Large intestine (tissue), 3 donors: ENCODE measurements around the gene RNF214. TPM values are rescaled to one million over a fixed set of nuclear protein-coding genes. Genes with fewer than 3 reads are reported as not detected.
"Not testable (repeated sequence)": the region's sequence is repeated elsewhere in the genome, so short reads cannot be mapped to it uniquely, and the experiment has no call there.

Source experiments
- DNase-seq, 2 donors: peaks; one replicate each; pipeline versions ENCODE4 v3.0.0 to v3.0.0-alpha.2; 2013
- H3K27ac ChIP-seq: one replicate; pipeline ENCODE4 v1.5.1; 2013; ENCODE audit warnings: low read length
- H3K27me3 ChIP-seq: 2 replicates; pipeline ENCODE4 v1.6.1; 2013; ENCODE audit warnings: low read length; ENCODE audit not compliant: control insufficient read depth, insufficient read depth
- H3K36me3 ChIP-seq: 2 replicates; pipeline ENCODE4 v1.6.1; 2013; ENCODE audit warnings: low read length; ENCODE audit not compliant: control insufficient read depth, insufficient read depth
- H3K4me1 ChIP-seq: one replicate; pipeline ENCODE4 v1.6.1; 2013; ENCODE audit warnings: low read length; ENCODE audit not compliant: control insufficient read depth, insufficient read depth
- H3K4me3 ChIP-seq: one replicate; pipeline ENCODE4 v1.5.1; 2013; ENCODE audit warnings: low read length
- H3K9me3 ChIP-seq: one replicate; pipeline ENCODE4 v1.6.1; 2013; ENCODE audit warnings: mild to moderate bottlenecking, low read depth, low read length, moderate library complexity; ENCODE audit not compliant: control insufficient read depth
- WGBS: methylation state at CpG from one replicate; pipeline ENCODE4 v1.1.5; 2013; ENCODE audit warnings: low lambda C conversion rate; ENCODE audit not compliant: insufficient coverage; 5-methylcytosine and 5-hydroxymethylcytosine counted together
- polyA plus RNA-seq: library from polyadenylated mRNA; unstranded; fragments of 120-200 nt; gene quantifications from one replicate; pipeline ENCODE4 v1.2.1, GENCODE V29; 2013

Gene RNF214
- polyA plus RNA-seq, 1 donor, result 20.2 TPM

DNA sequence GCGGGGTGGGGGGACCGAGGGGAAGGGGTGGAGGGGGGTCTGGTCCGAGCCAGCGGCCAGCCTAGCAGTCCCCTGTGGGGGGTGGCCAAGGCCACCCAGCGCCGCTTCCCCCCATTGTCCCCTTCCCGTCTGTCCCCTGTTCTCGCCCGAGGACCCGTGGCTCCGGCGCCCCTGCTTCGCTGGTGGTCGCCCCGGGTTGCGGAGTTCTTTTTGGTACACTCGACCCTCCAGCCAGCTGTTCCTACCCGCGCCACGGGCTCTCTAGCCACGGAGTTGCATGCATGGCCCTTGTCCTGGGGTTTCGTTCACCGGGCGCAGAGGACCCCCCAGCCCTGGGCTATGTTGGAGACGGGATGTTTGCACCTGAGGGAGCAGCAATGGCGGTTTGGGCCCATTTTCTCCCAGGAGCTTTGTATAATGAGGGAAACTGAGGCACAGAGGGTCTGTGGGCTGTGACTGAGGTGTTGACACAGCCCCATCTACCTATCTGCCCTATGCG, 489 bp downstream of the RNF214 start:
- WGBS, result no CpG with 5 or more reads among the region's 27 CpGs
- Histone ChIP-seq H3K9me3 (no peaks in the 10 kb centered on the region), H3K27me3 (no peaks in the 10 kb centered on the region), H3K36me3 (peaks cover 21% of the 10 kb centered on the region), H3K4me1 (peaks cover 8% of the 10 kb centered on the region), H3K4me3 (peak overlapping the region; percentile 87), H3K27ac (peak overlapping the region; percentile 26)
- DNase-seq, result peak in 1 of 2 donors; percentile 27

DNA sequence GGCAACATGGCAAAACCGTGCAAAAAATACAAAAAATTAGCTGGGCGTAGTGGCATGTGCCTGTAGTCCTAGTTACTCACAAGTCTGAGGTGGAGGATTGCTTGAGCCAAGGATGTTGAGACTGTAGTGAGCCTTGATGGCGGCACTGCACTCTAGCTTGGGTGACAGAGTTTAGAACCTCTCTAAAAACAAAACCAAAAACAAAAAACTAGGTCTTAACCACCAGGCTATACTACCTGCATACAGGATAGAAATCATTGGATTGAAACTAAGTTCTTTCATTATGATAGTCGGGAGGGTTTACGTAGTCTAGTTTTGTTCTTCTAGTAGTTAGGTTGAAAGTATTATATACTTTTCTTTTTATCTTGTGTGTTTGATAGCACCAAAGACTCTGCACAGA, 5.8 kb downstream of the RNF214 start:
- WGBS, result no CpG with 5 or more reads among the region's 5 CpGs
- no peaks in the 10 kb centered on the region for H3K27me3 ChIP-seq
- no peaks in the 10 kb centered on the region for H3K4me1 ChIP-seq
- H3K36me3 ChIP-seq, result peaks cover 23% of the 10 kb centered on the region
- H3K9me3 ChIP-seq, result no peaks in the 10 kb centered on the region
- DNase-seq, result no peak
- H3K27ac ChIP-seq, result no peak overlapping the region
- H3K4me3 ChIP-seq, result no peak overlapping the region

GRCh38 chr11:117239295-117239694, 6.8 kb downstream of the RNF214 start:
- Histone ChIP-seq H3K4me3 (no peak overlapping the region), H3K9me3 (no peaks in the 10 kb centered on the region), H3K36me3 (peaks cover 32% of the 10 kb centered on the region), H3K4me1 (no peaks in the 10 kb centered on the region), H3K27ac (no peak overlapping the region), H3K27me3 (no peaks in the 10 kb centered on the region)
- DNase-seq, result no peak
- no CpG with 5 or more reads among the region's 6 CpGs for WGBS

GRCh38 chr11:117248341-117248740, 15.9 kb downstream of the RNF214 start:
- H3K36me3 ChIP-seq, result peaks cover 55% of the 10 kb centered on the region
- 100% methylated on average over 2 of the region's 4 CpGs for WGBS

DNA sequence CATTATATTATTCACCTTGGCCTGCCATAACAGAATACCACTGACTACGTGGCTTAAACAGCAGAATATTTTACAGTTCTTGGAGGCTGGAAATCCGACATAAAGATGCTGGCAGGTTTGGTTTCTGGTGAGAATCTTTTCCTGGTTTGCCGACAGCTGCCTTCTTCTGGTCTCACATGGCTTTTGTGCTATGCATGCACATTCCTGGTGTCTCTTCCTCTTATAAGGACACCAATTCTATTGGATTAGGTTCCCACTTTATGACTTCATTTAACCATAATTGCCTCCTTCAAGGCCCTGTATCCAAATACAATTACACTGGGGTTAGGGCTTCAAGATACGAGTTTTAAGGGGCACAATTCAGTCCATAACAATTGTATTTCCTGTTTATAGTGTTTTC, 17.1 kb downstream of the RNF214 start:
- no peak overlapping the region for H3K4me3 ChIP-seq
- H3K36me3 ChIP-seq, result peaks cover 53% of the 10 kb centered on the region
- no CpG with 5 or more reads among the region's 4 CpGs for WGBS
- no peaks in the 10 kb centered on the region for H3K9me3 ChIP-seq
- no peak for DNase-seq
- H3K27me3 ChIP-seq, result no peaks in the 10 kb centered on the region
- H3K4me1 ChIP-seq, result no peaks in the 10 kb centered on the region
- H3K27ac ChIP-seq, result no peak overlapping the region

More at GRCh38 chr11:117248341-117248740, 15.9 kb downstream of the RNF214 start:
- no peak for DNase-seq
- Histone ChIP-seq H3K4me3 (no peak overlapping the region), H3K4me1 (no peaks in the 10 kb centered on the region), H3K27ac (no peak overlapping the region), H3K27me3 (no peaks in the 10 kb centered on the region), H3K9me3 (no peaks in the 10 kb centered on the region)

GRCh38 chr11:117251506-117251905, 19.0 kb downstream of the RNF214 start:
- Histone ChIP-seq H3K27me3 (no peaks in the 10 kb centered on the region), H3K9me3 (no peaks in the 10 kb centered on the region), H3K27ac (no peak overlapping the region), H3K4me1 (no peaks in the 10 kb centered on the region), H3K36me3 (peaks cover 45% of the 10 kb centered on the region), H3K4me3 (no peak overlapping the region)
- no peak for DNase-seq
- WGBS, result 79% methylated on average over 3 of the region's 10 CpGs

GRCh38 chr11:117255966-117256365, 23.5 kb downstream of the RNF214 start:
- WGBS, result 100% methylated on average over 1 of the region's 3 CpGs
- H3K4me1 ChIP-seq, result no peaks in the 10 kb centered on the region

GRCh38 chr11:117256573-117256972, 24.1 kb downstream of the RNF214 start:
- Histone ChIP-seq H3K27me3 (no peaks in the 10 kb centered on the region), H3K36me3 (peaks cover 30% of the 10 kb centered on the region), H3K9me3 (no peaks in the 10 kb centered on the region), H3K27ac (no peak overlapping the region), H3K4me3 (no peak overlapping the region), H3K4me1 (no peaks in the 10 kb centered on the region)
- no peak for DNase-seq
- no CpG with 5 or more reads among the region's 2 CpGs for WGBS

More at GRCh38 chr11:117255966-117256365, 23.5 kb downstream of the RNF214 start:
- H3K27me3 ChIP-seq, result no peaks in the 10 kb centered on the region
- H3K4me3 ChIP-seq, result no peak overlapping the region
- H3K9me3 ChIP-seq, result no peaks in the 10 kb centered on the region
- no peak overlapping the region for H3K27ac ChIP-seq
- no peak for DNase-seq
- peaks cover 30% of the 10 kb centered on the region for H3K36me3 ChIP-seq

DNA sequence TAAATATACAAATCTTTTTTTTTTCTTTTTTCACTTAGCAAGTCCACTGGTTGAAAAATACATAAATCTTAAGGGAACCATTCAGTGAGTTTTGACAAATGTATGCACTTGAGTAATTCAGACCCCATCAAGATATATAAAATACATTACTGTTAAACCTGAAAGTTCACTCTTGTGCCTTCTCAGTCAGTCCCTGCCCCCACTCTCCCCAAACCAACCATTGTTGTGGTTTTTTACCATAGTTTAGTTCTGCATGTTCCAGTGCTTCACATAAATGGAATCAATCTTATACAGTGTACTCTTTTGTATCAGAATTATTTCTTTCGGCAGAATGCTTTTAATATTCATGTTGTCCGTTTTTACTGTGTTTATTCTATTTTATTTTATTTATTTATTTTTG, 26.1 kb downstream of the RNF214 start:
- Histone ChIP-seq H3K9me3 (no peaks in the 10 kb centered on the region), H3K4me1 (no peaks in the 10 kb centered on the region), H3K36me3 (peaks cover 25% of the 10 kb centered on the region), H3K4me3 (no peak overlapping the region), H3K27me3 (no peaks in the 10 kb centered on the region), H3K27ac (no peak overlapping the region)
- WGBS, result 81% methylated on average over 2 of the region's 2 CpGs
- DNase-seq, result no peak

DNA sequence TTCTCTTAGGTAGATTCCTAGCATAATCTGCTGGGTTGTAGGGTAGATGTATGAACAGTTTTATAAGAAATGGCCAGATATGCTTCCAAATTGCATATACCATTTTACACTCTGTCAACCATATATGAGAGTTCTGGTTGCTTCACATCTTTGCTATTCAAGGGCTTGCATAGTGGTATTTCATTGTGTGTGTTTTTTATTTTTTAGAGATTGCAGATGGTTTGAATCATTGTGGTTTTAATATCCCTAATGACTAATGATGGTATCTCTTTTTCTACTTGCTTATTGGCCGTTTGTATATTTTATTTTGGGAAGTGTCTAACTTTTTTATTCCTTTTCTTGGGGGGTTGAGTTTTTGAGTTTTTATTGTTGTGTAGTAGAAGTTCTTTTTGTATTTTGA, 26.9 kb downstream of the RNF214 start:
- Histone ChIP-seq H3K36me3 (peaks cover 19% of the 10 kb centered on the region), H3K4me3 (no peak overlapping the region), H3K4me1 (no peaks in the 10 kb centered on the region), H3K27ac (no peak overlapping the region), H3K9me3 (no peaks in the 10 kb centered on the region), H3K27me3 (no peaks in the 10 kb centered on the region)
- no CpG with 5 or more reads among the region's 1 CpG for WGBS
- DNase-seq, result no peak

- H3K36me3 ChIP-seq, result peaks cover 16% of the 10 kb centered on the region
- not testable (repeated sequence) for H3K27me3 ChIP-seq, DNase-seq, H3K27ac ChIP-seq, H3K9me3 ChIP-seq, H3K4me1 ChIP-seq, H3K4me3 ChIP-seq
- WGBS, result 96% methylated on average over 4 of the region's 7 CpGs
Measured at GRCh38 chr11:117264624-117265323, 32.3 kb downstream of the RNF214 start.
